CD4-positive, CD25-positive, alpha-beta regulatory T cell (primary cell): ENCODE results near the gene POLA1. TPM values are rescaled to one million over a fixed set of nuclear protein-coding genes. Genes with fewer than 3 reads are reported as not detected.

ENCODE experiments used
- ATAC-seq, 2 donors: fragments of 150-1000 bp; cut with Tn5 transposase; one replicate each; pipeline ENCODE4 v1.10.0; 2021; ENCODE audit warnings: low read depth in 2 of 2, moderate number of reproducible peaks in 2 of 2, moderate library complexity in 1 of 2
- DNase-seq, 3 donors: peaks; one replicate each; pipeline versions ENCODE4 v3.0.0 to v3.0.0-alpha.2; 2012 to 2022; ENCODE audit warnings: mixed read lengths in 1 of 3
- H3K27ac ChIP-seq: one replicate; pipeline ENCODE4 v1.7.0; 2013; ENCODE audit warnings: mild to moderate bottlenecking, low read length; ENCODE audit not compliant: insufficient read depth, poor library complexity, severe bottlenecking
- H3K27me3 ChIP-seq: one replicate; pipeline ENCODE4 v1.7.0; 2013; ENCODE audit warnings: low read length; ENCODE audit not compliant: control insufficient read depth, insufficient read depth
- H3K36me3 ChIP-seq: one replicate; pipeline ENCODE4 v1.7.0; 2013; ENCODE audit warnings: mild to moderate bottlenecking, low read length, moderate library complexity; ENCODE audit not compliant: control insufficient read depth, insufficient read depth
- H3K4me1 ChIP-seq: 2 replicates; pipeline ENCODE4 v1.7.0; 2013; ENCODE audit warnings: mild to moderate bottlenecking, low read length; ENCODE audit not compliant: insufficient read depth, control insufficient read depth, poor library complexity, severe bottlenecking
- H3K4me3 ChIP-seq: one replicate; pipeline ENCODE4 v1.7.0; 2013; ENCODE audit warnings: low read depth, mild to moderate bottlenecking, low read length, moderate library complexity
- H3K9me3 ChIP-seq, 2 experiments: 1 replicate in 1 of 2; 2 replicates in 1 of 2; pipeline ENCODE4 v1.7.0; 2013; ENCODE audit warnings: low read length in 2 of 2, mild to moderate bottlenecking in 1 of 2, moderate library complexity in 1 of 2; ENCODE audit not compliant: control insufficient read depth in 2 of 2
- H3K27ac Mint-ChIP-seq, 3 donors: one replicate each; pipeline ENCODE4 v1.8.0; 2020 to 2022; ENCODE audit warnings: mild to moderate bottlenecking in 3 of 3, mixed read lengths in 3 of 3, moderate library complexity in 2 of 3
- H3K27me3 Mint-ChIP-seq: one replicate; pipeline ENCODE4 v1.8.0; 2022; ENCODE audit warnings: mild to moderate bottlenecking, mixed read lengths
- H3K36me3 Mint-ChIP-seq: one replicate; pipeline ENCODE4 v1.8.0; 2020; ENCODE audit warnings: mixed read lengths
- H3K4me1 Mint-ChIP-seq, 4 donors: one replicate each; pipeline ENCODE4 v1.8.0; 2020 to 2022; ENCODE audit warnings: mixed read lengths in 4 of 4, mild to moderate bottlenecking in 1 of 4
- H3K4me3 Mint-ChIP-seq, 4 donors: one replicate each; pipeline ENCODE4 v1.8.0; 2020 to 2022; ENCODE audit warnings: mild to moderate bottlenecking in 4 of 4, mixed read lengths in 4 of 4, moderate library complexity in 3 of 4
- H3K9me3 Mint-ChIP-seq, 7 donors: one replicate each; pipeline ENCODE4 v1.8.0; 2020 to 2022; ENCODE audit warnings: mixed read lengths in 7 of 7, mild to moderate bottlenecking in 3 of 7, moderate library complexity in 2 of 7
- polyA plus RNA-seq, 4 donors: library from polyadenylated mRNA; unstranded; fragments of 300-500 nt; fragmentation: Illumina TruSeq; gene quantifications; one replicate each; pipeline ENCODE4 v1.2.3, GENCODE V29; 2021
- total RNA-seq: library from RNA; stranded (reverse); gene quantifications from one replicate; pipeline ENCODE4 v1.2.3, GENCODE V29; 2022

POLA1 gene
- total and polyA plus RNA-seq, 5 donors from 2014 or later: 3.1 to 10.2 (median 4.7) TPM

DNA sequence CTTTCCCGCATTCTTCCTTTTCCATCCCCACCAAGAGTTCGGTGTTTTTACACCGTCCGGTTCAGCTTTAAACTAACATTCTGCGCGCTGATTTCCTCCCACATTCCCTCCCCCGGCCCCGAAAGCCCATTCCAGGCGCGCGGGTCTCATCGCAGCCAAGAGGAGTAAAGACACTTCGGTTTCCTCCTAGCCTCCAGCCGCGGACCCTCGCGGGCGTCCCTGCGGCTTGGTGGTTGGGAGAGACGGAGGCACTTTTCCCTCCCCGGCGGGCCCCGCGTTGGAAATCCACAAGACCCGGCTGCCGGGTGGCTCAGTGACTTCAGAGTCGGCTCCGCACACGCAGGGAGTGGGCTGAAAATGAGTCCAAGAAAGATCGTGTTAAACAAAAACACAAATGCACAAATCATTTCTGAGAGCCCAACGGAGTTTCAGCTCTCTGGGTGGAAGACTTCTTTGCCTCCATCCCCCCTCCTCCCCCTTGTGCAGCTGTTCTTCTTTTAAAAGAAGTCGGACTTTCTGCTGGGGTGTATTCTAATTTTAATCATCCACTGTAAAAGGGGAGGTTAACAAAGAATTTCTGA is 324.0 kb downstream of the POLA1 start:
- no peak for ATAC-seq
- peaks cover 28% of the 10 kb centered on the region for H3K4me1 ChIP-seq
- no peak overlapping the region for H3K4me3 ChIP-seq
- Mint-ChIP-seq H3K27me3 (peaks cover 77% of the 10 kb centered on the region), H3K4me1 (peaks cover 10 to 58% (median 17%) of the 10 kb centered on the region in 4 donors), H3K36me3 (no peaks in the 10 kb centered on the region), H3K9me3 (peaks cover 0 to 12% (median 1%) of the 10 kb centered on the region in 7 donors), H3K27ac (no peak overlapping the region), H3K4me3 (peak overlapping the region in 3 of 4 donors; percentile 19 to 69 (median 31))
- H3K9me3 ChIP-seq: no peaks in the 10 kb centered on the region
- no peak for DNase-seq
- no peaks in the 10 kb centered on the region for H3K36me3 ChIP-seq
- no peak overlapping the region for H3K27ac ChIP-seq
- H3K27me3 ChIP-seq: peaks cover 21% of the 10 kb centered on the region

DNA sequence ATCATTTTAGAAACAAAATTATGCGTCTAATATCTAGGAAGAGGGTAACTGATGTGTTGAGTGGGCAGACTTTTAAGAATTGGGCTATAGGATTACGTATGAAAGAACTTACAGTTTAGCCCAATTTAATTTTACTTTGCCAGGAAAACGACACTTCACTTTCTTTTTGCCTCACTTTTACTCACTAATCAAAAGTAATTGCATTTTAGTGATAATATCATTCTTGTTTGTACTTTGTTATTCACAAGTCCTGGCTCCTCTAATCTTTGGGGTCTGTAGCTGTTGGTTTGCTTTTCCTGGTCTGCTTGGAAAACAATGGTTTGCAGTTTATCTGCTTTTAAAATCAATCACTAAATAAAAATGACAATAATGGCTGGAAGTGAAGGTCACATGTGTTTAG is 325.0 kb downstream of the POLA1 start:
- DNase-seq: no peak
- no peak overlapping the region for H3K27ac Mint-ChIP-seq
- Histone ChIP-seq H3K27me3 (peaks cover 24% of the 10 kb centered on the region), H3K4me3 (no peak overlapping the region), H3K36me3 (no peaks in the 10 kb centered on the region), H3K4me1 (peaks cover 32% of the 10 kb centered on the region), H3K9me3 (no peaks in the 10 kb centered on the region), H3K27ac (no peak overlapping the region)
- H3K4me1 Mint-ChIP-seq: peaks cover 13 to 55% (median 20%) of the 10 kb centered on the region in 4 donors
- ATAC-seq: no peak
- H3K27me3 Mint-ChIP-seq: peaks cover 82% of the 10 kb centered on the region
- H3K9me3 Mint-ChIP-seq: peaks cover 0 to 12% (median 1%) of the 10 kb centered on the region in 7 donors
- peak overlapping the region in 1 of 4 donors; percentile 71 for H3K4me3 Mint-ChIP-seq
- H3K36me3 Mint-ChIP-seq: no peaks in the 10 kb centered on the region

DNA sequence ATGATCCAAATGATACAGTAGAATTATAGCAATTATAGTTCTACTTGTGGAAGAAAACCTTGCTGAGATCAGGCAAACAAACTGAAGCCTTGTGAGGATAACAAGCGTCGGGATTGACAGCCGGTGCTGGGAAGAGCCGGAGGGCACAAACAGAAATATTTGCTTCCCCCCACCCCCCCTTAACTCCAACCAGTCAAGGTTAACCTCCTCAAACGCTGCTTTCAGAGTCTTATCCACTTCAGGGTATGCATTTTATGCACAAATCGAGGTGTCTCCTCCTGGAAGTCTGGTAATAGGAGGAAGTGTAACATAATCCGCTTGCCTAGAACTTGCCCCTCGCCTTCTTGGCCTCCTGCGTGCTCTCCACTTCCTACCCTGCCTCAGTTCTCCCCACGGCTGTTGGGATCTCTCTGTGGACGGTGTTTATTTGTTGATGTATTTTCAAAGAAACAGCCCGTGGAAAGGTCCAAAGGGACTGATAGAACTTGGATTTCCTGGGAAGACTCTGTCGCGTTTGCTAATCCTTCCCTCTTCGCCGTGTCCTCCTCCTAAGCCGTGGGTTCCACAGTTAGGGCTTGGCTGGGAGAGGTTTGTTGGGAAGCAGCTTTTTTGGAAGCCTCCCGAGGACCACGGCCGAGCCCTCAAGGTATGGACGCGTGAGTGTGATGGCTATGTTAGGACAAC is 326.1 kb downstream of the POLA1 start:
- peaks cover 83% of the 10 kb centered on the region for H3K27me3 Mint-ChIP-seq
- Histone ChIP-seq H3K36me3 (no peaks in the 10 kb centered on the region), H3K9me3 (no peaks in the 10 kb centered on the region), H3K4me1 (peaks cover 32% of the 10 kb centered on the region), H3K27me3 (peaks cover 26% of the 10 kb centered on the region), H3K27ac (no peak overlapping the region), H3K4me3 (no peak overlapping the region)
- H3K27ac Mint-ChIP-seq: no peak overlapping the region
- H3K36me3 Mint-ChIP-seq: no peaks in the 10 kb centered on the region
- H3K9me3 Mint-ChIP-seq: peaks cover 0 to 13% (median 1%) of the 10 kb centered on the region in 7 donors
- ATAC-seq: no peak
- no peak for DNase-seq
- H3K4me3 Mint-ChIP-seq: peak overlapping the region; percentile 27 to 63 (median 46)
- H3K4me1 Mint-ChIP-seq: peaks cover 13 to 51% (median 20%) of the 10 kb centered on the region in 4 donors

DNA sequence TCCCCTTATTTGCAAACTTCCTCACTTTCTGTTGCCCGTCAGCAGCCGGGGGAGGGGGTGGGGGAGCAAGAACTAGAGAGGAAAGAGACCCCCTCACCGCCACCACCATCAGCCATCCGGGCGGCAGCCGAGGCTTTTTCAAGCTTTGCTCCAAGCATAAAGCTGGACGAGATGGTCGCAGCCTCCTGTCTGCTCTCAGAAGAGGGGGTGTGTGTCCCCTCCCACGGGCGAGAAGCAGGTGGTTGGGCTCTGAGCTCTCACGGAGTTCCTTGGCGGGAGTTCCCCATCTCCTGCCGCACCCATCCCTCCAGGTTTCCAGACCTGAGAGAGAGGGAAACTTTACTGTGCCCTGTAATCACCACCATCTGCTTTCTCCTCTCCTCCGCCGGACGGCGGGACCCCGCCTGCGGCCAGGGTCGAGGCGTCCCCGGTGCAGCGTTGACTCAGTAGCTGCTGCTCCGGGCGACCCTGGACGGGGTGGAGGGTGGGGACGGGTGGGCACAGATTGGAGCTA is 326.7 kb downstream of the POLA1 start:
- H3K9me3 Mint-ChIP-seq: peaks cover 0 to 13% (median 1%) of the 10 kb centered on the region in 7 donors
- DNase-seq (no peak), ATAC-seq (no peak)
- peaks cover 78% of the 10 kb centered on the region for H3K27me3 Mint-ChIP-seq
- Histone ChIP-seq H3K36me3 (no peaks in the 10 kb centered on the region), H3K27me3 (peaks cover 26% of the 10 kb centered on the region), H3K9me3 (no peaks in the 10 kb centered on the region), H3K4me1 (peaks cover 32% of the 10 kb centered on the region), H3K4me3 (no peak overlapping the region), H3K27ac (no peak overlapping the region)
- peaks cover 13 to 46% (median 20%) of the 10 kb centered on the region in 4 donors for H3K4me1 Mint-ChIP-seq
- H3K4me3 Mint-ChIP-seq: peak overlapping the region in 1 of 4 donors; percentile 50
- no peaks in the 10 kb centered on the region for H3K36me3 Mint-ChIP-seq
- no peak overlapping the region for H3K27ac Mint-ChIP-seq

DNA sequence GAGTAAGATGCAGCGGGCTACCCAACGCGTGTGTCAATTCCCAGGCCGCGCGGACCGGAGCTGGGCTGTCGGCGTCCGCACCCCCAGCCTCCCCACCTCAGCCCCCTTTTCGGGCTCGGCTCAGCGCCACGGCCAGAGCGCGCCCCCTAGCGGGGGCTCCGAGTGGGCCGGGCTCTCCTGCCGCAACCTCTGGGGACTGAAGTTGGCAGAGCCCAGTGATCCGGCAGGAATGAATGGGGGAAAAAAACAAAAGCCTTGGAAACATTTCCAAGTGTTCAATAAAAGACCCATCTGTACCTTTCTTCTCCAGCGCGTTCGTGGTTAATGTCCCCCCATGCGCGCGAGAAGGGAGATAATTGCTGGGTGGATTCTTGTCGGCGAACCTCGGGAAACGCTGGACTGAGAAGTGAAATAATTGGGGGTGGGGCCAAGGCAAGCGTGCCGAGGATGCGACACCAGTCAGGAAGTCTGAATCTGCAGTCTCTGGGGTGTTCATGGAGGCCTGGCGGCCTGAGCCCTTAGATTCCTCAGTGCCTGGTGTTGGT is 327.3 kb downstream of the POLA1 start:
- Mint-ChIP-seq H3K27ac (no peak overlapping the region), H3K27me3 (peaks cover 77% of the 10 kb centered on the region)
- peak; percentile 37 to 45 for ATAC-seq

DNA sequence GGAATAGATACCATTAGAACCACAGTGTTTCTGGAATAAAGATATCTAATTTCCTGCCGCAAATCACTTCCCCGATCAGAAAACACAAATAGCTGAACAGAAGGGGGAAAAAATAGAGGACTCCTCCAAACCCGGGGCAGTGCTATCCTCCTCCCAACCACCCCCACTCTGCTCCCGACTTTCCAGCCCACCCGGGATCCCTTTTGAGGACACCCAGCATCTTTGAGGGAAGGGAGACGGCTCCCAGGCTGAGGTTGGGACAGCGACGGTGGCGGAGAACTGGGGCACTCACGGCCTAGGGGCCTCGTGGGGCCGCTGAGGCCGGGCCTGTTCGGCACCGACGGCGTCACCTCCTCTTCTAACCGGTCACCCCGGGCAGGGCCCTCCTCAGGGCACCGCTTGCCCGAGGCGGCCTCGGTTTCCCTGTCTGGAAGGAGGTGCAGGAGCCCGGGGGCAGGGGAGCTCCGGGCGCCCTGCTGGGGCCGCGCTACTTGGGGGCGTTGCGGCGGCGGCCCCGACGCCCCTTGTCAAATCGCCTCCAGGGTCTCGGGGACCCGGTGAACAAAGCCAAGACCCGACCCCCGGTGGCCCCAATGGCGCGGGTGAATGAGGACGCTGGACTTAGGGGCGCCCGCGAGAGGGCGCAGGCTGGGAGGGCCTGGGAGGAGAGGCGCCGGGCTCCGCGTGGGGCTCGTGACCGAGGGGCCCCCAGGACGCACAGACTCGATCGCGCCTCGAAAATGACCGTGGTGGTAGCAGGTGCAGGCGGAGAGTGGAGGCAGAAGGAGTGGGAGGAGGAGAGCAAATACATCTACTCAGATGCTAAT is 329.0 kb downstream of the POLA1 start:
- ATAC-seq (no peak), DNase-seq (no peak)
- Histone ChIP-seq H3K4me1 (peaks cover 30% of the 10 kb centered on the region), H3K27me3 (peaks cover 29% of the 10 kb centered on the region), H3K36me3 (no peaks in the 10 kb centered on the region), H3K9me3 (no peaks in the 10 kb centered on the region), H3K27ac (no peak overlapping the region), H3K4me3 (no peak overlapping the region)
- H3K36me3 Mint-ChIP-seq: no peaks in the 10 kb centered on the region
- peaks cover 0 to 8% (median 1%) of the 10 kb centered on the region in 7 donors for H3K9me3 Mint-ChIP-seq
- H3K27ac Mint-ChIP-seq: no peak overlapping the region
- peak overlapping the region in 2 of 4 donors; percentile 10 to 33 for H3K4me3 Mint-ChIP-seq
- H3K27me3 Mint-ChIP-seq: peaks cover 59% of the 10 kb centered on the region
- peaks cover 13 to 28% (median 17%) of the 10 kb centered on the region in 4 donors for H3K4me1 Mint-ChIP-seq

More for the DNA sequence above, 327.3 kb downstream of the POLA1 start:
- peaks cover 0 to 12% (median 1%) of the 10 kb centered on the region in 7 donors for H3K9me3 Mint-ChIP-seq
- Histone ChIP-seq H3K9me3 (no peaks in the 10 kb centered on the region), H3K4me3 (peak overlapping the region; percentile 19), H3K27ac (no peak overlapping the region), H3K4me1 (peaks cover 32% of the 10 kb centered on the region), H3K36me3 (no peaks in the 10 kb centered on the region), H3K27me3 (peaks cover 29% of the 10 kb centered on the region)
- peak overlapping the region in 2 of 4 donors; percentile 63 to 69 for H3K4me3 Mint-ChIP-seq
- no peaks in the 10 kb centered on the region for H3K36me3 Mint-ChIP-seq
- H3K4me1 Mint-ChIP-seq: peaks cover 13 to 43% (median 20%) of the 10 kb centered on the region in 4 donors
- DNase-seq: peak in 1 of 3 donors; percentile 12

DNA sequence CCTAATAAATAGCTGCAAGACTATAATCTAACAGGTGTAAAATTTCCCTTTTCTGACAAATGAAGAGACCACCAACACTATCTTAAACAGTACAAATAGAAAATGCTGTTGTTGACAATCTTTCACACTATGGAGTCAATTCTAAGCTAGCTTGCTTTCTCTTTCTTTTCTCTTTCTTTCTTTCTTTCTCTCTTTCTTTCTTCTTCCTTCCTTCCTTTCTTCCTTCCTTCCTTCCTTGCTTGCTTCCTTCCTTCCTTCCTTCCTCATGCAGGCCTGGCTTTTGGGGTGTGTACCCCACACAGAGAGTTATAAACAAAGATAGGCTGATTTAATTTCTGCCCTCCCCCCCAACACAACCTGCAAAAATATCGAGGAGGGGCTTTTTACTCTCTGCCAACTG is 330.2 kb downstream of the POLA1 start:
- Histone ChIP-seq H3K27me3 (peaks cover 26% of the 10 kb centered on the region), H3K4me3 (no peak overlapping the region), H3K9me3 (no peaks in the 10 kb centered on the region), H3K4me1 (peaks cover 28% of the 10 kb centered on the region), H3K27ac (no peak overlapping the region), H3K36me3 (no peaks in the 10 kb centered on the region)
- DNase-seq (no peak), ATAC-seq (no peak)
- Mint-ChIP-seq H3K4me1 (peaks cover 12 to 24% (median 15%) of the 10 kb centered on the region in 4 donors), H3K4me3 (peak overlapping the region in 1 of 4 donors; percentile 33), H3K27ac (no peak overlapping the region), H3K9me3 (peaks cover 0 to 8% (median 1%) of the 10 kb centered on the region in 7 donors), H3K36me3 (no peaks in the 10 kb centered on the region), H3K27me3 (peaks cover 57% of the 10 kb centered on the region)
